GM23248 (cell line): ENCODE results near the gene TRIM25.

Experiments used
- EZH2 ChIP-seq: fragments of 200-600 bp; sonication (generic); IDR thresholded peaks from 2 replicates; pipeline ENCODE4 v1.6.1; 2018; ENCODE audit warnings: antibody characterized with exemption, mild to moderate bottlenecking; ENCODE audit not compliant: insufficient read depth, poor library complexity, severe bottlenecking
- EZH2phosphoT487 ChIP-seq: fragments of 200-600 bp; sonication (generic); IDR thresholded peaks from 2 replicates; pipeline ENCODE4 v1.6.1; 2018; ENCODE audit warnings: antibody characterized with exemption, moderate library complexity, mild to moderate bottlenecking, low read depth; ENCODE audit not compliant: insufficient read depth

- TF ChIP-seq EZH2 (no peak), EZH2phosphoT487 (no peak)
These were observed 14.4 kb downstream of the TRIM25 start for GRCh38 chr17:56899403-56899802.
